SK-N-SH (cell line): ENCODE measurements around the gene CLIC3. TPM values are rescaled to one million over a fixed set of nuclear protein-coding genes. Genes with fewer than 3 reads are reported as not detected.

ENCODE experiments used
- CTCF ChIA-PET: fragments of 300-600, 350-600 bp; formaldehyde crosslinking; extraction: SDS; loops from one replicate; lab custom pipeline; 2021; lab: Yijun Ruan, JAX
- POLR2A ChIA-PET: fragments of 350-600 bp; sonication (Branson Sonifier 250); formaldehyde crosslinking; extraction: SDS; loops from one replicate; lab custom pipeline; 2020; ENCODE audit warnings: antibody characterized with exemption, inconsistent platforms; lab: Yijun Ruan, JAX
- DNase-seq: peaks from one replicate; pipeline ENCODE4 v3.0.0; 2012
- H2AFZ ChIP-seq: fragments of 200-600 bp; sonication (generic); 2 replicates; pipeline ENCODE4 v1.8.1; 2016; ENCODE audit warnings: antibody characterized with exemption, mild to moderate bottlenecking, low read depth
- H3F3A ChIP-seq: fragments of 200-600 bp; sonication (generic); replicated peaks from 2 replicates; pipeline ENCODE3; 2016; ENCODE audit warnings: antibody characterized with exemption, mild to moderate bottlenecking; ENCODE audit not compliant: insufficient read depth
- H3K27ac ChIP-seq, 2 experiments: fragments of 200-500 bp in 1 of 2; fragments of 200-600 bp in 1 of 2; sonication (Bioruptor generic) in 1 of 2; sonication (generic), shearing (Covaris generic) in 1 of 2; 2 replicates each; pipeline versions ENCODE4 v1.5.1 to v1.6.1; 2014 to 2016; ENCODE audit warnings: low read depth in 2 of 2, inconsistent platforms in 1 of 2, low read length in 1 of 2, mild to moderate bottlenecking in 1 of 2, mixed read lengths in 1 of 2
- H3K27me3 ChIP-seq: fragments of 200-600 bp; sonication (generic), shearing (Covaris generic); 2 replicates; pipeline ENCODE4 v1.6.1; 2016; ENCODE audit warnings: mixed run types; ENCODE audit not compliant: insufficient read depth
- H3K36me3 ChIP-seq, 2 experiments: fragments of 200-500 bp in 1 of 2; fragments of 200-600 bp in 1 of 2; sonication (Bioruptor generic) in 1 of 2; sonication (generic) in 1 of 2; replicated peaks in 1 of 2; 2 replicates each; pipeline versions ENCODE3 to v1.5.1; 2014 to 2016; ENCODE audit warnings: low read length in 1 of 2, mild to moderate bottlenecking in 1 of 2; ENCODE audit not compliant: insufficient read depth in 2 of 2, control insufficient read depth in 1 of 2
- H3K4me1 ChIP-seq, 2 experiments: fragments of 200-500 bp in 1 of 2; fragments of 200-600 bp in 1 of 2; sonication (Bioruptor generic) in 1 of 2; sonication (generic), shearing (Covaris generic) in 1 of 2; 2 replicates each; pipeline versions ENCODE4 v1.5.1 to v1.6.1; 2014 to 2016; ENCODE audit warnings: low read depth in 1 of 2, low read length in 1 of 2, mixed run types in 1 of 2; ENCODE audit not compliant: insufficient read depth in 2 of 2, control insufficient read depth in 1 of 2
- H3K4me2 ChIP-seq: fragments of 200-600 bp; sonication (generic), shearing (Covaris generic); 2 replicates; pipeline ENCODE4 v1.6.1; 2017; ENCODE audit warnings: mixed run types
- H3K4me3 ChIP-seq, 2 experiments: fragments of 200-500 bp in 1 of 2; fragments of 200-600 bp in 1 of 2; sonication (Bioruptor generic) in 1 of 2; sonication (generic), shearing (Covaris generic) in 1 of 2; 2 replicates each; pipeline versions ENCODE4 v1.5.1 to v1.8.1; 2014 to 2016; ENCODE audit warnings: low read depth in 2 of 2, inconsistent platforms in 1 of 2, low read length in 1 of 2, mild to moderate bottlenecking in 1 of 2, mixed read lengths in 1 of 2, moderate library complexity in 1 of 2
- H3K79me2 ChIP-seq: fragments of 200-600 bp; sonication (generic); 2 replicates; pipeline ENCODE4 v1.8.1; 2017; ENCODE audit warnings: mild to moderate bottlenecking; ENCODE audit not compliant: insufficient read depth
- H3K9ac ChIP-seq: fragments of 200-600 bp; sonication (generic); 2 replicates; pipeline ENCODE4 v1.6.1; 2017; ENCODE audit warnings: mixed run types
- H3K9me2 ChIP-seq: fragments of 200-600 bp; sonication (generic); 2 replicates; pipeline ENCODE4 v1.6.1; 2017; ENCODE audit warnings: mixed run types
- H3K9me3 ChIP-seq: fragments of 200-600 bp; sonication (generic); 2 replicates; pipeline ENCODE4 v1.6.1; 2017; ENCODE audit warnings: mixed run types, mild to moderate bottlenecking, moderate library complexity
- H4K20me1 ChIP-seq: fragments of 200-600 bp; sonication (generic); 2 replicates; pipeline ENCODE4 v1.6.1; 2017; ENCODE audit warnings: mild to moderate bottlenecking, mixed run types; ENCODE audit not compliant: insufficient read depth
- ELF1 ChIP-seq: IDR thresholded peaks from 2 replicates; pipeline ENCODE4 v1.4.0; 2012
- GABPA ChIP-seq: IDR thresholded peaks from 2 replicates; pipeline ENCODE4 v1.4.0; 2012; ENCODE audit warnings: low read depth, mild to moderate bottlenecking
- NFIC ChIP-seq: IDR thresholded peaks from 2 replicates; pipeline ENCODE4 v1.4.0; 2012; ENCODE audit warnings: borderline replicate concordance
- POLR2AphosphoS5 ChIP-seq: IDR thresholded peaks from 2 replicates; pipeline ENCODE4 v1.6.1; 2012; ENCODE audit warnings: low read depth, low read length
- RAD21 ChIP-seq: IDR thresholded peaks from 2 replicates; pipeline ENCODE4 v1.6.1; 2012; ENCODE audit warnings: mild to moderate bottlenecking, low read length
- RFX5 ChIP-seq: IDR thresholded peaks from 2 replicates; pipeline ENCODE4 v1.6.1; 2012; ENCODE audit warnings: mild to moderate bottlenecking, improper control_type of control experiment, low read length
- TEAD4 ChIP-seq: IDR thresholded peaks from 2 replicates; pipeline ENCODE4 v1.4.0; 2012; ENCODE audit warnings: mild to moderate bottlenecking, borderline replicate concordance; ENCODE audit not compliant: insufficient read depth
- WGBS: methylation state at CpG from one replicate; pipeline ENCODE4 v1.1.6; 2017; ENCODE audit warnings: low lambda C conversion rate; 5-methylcytosine and 5-hydroxymethylcytosine counted together
- polyA plus RNA-seq, 3 experiments: library from polyadenylated mRNA; depleted of rRNA; stranded (reverse); fragments of >200 nt; gene quantifications; 2 replicates each; pipeline ENCODE4 v1.2.3, GENCODE V29; 2012
- TF ChIP-seq, protein P1 (sequence below): IDR thresholded peaks from 2 replicates; pipeline ENCODE4 v1.4.0; 2012; ENCODE audit warnings: low read depth, borderline replicate concordance

Gene CLIC3
- polyA plus RNA-seq, 1 of the 3 experiments (the other 2 are of a cell fraction): 1.0 TPM

GRCh38 chr9:137039611-137040366 lies 43.4 kb upstream of the CLIC3 start:
- no peaks in the 10 kb centered on the region for H3K79me2 ChIP-seq
- POLR2A ChIA-PET: interaction anchor here (0.5 to 0.6 kb wide), 2 partner anchors 148 to 165 kb away, joined by 3 to 4 read pairs; no protein-coding TSS in a partner anchor

GRCh38 chr9:137038916-137039315 lies 42.5 kb upstream of the CLIC3 start:
- no peaks in the 10 kb centered on the region for H3K9me3 ChIP-seq
- peaks cover 4% of the 10 kb centered on the region for H3F3A ChIP-seq
- H3K4me3 ChIP-seq: no peak overlapping the region
- DNase-seq: no peak
- peaks cover 8% of the 10 kb centered on the region for H4K20me1 ChIP-seq
- no peak overlapping the region for H3K9ac ChIP-seq
- WGBS: 93% methylated on average over 3 of the region's 9 CpGs
- no peak overlapping the region for H3K27ac ChIP-seq
- H3K79me2 ChIP-seq: no peaks in the 10 kb centered on the region
- POLR2A ChIA-PET: interaction anchor here (0.6 kb wide), 1 partner anchor 166 kb away, joined by 3 read pairs; no protein-coding TSS in a partner anchor
- CTCF ChIA-PET: interaction anchor here (1.5 to 15.1 kb wide), 4 partner anchors 9 to 89 kb away, joined by 9 to 350 read pairs (median 16); partner anchors contain the start of genes C8G, FBXW5 and LCN12
- no peak overlapping the region for H3K4me2 ChIP-seq
- peaks cover 0 to 19% of the 10 kb centered on the region in 2 experiments for H3K36me3 ChIP-seq
- H3K4me1 ChIP-seq: peaks cover 3 to 20% of the 10 kb centered on the region in 2 experiments; a peak in 2 of 4 replicates
- H3K27me3 ChIP-seq: no peaks in the 10 kb centered on the region
- TF ChIP-seq GABPA: no peak
- no peak for TF ChIP-seq POLR2AphosphoS5
- no peak for TF ChIP-seq ELF1
- TF ChIP-seq RFX5: no peak
- no peak for TF ChIP-seq NFIC
- no peak for TF ChIP-seq RAD21
- no peak for TF ChIP-seq TEAD4
- no peaks in the 10 kb centered on the region for H3K9me2 ChIP-seq
- no peak overlapping the region for H2AFZ ChIP-seq

More at GRCh38 chr9:137039611-137040366, 43.4 kb upstream of the CLIC3 start:
- no peaks in the 10 kb centered on the region for H3K9me3 ChIP-seq
- 92% methylated on average over 12 of the region's 32 CpGs for WGBS
- no peak for DNase-seq
- TF ChIP-seq, protein P1, sequence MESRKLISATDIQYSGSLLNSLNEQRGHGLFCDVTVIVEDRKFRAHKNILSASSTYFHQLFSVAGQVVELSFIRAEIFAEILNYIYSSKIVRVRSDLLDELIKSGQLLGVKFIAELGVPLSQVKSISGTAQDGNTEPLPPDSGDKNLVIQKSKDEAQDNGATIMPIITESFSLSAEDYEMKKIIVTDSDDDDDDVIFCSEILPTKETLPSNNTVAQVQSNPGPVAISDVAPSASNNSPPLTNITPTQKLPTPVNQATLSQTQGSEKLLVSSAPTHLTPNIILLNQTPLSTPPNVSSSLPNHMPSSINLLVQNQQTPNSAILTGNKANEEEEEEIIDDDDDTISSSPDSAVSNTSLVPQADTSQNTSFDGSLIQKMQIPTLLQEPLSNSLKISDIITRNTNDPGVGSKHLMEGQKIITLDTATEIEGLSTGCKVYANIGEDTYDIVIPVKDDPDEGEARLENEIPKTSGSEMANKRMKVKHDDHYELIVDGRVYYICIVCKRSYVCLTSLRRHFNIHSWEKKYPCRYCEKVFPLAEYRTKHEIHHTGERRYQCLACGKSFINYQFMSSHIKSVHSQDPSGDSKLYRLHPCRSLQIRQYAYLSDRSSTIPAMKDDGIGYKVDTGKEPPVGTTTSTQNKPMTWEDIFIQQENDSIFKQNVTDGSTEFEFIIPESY: no peak
- no peak for TF ChIP-seq NFIC
- no peak for TF ChIP-seq TEAD4
- TF ChIP-seq, all 33 proteins: peak for 0
- Histone ChIP-seq H3K9ac (no peak overlapping the region), H3K4me2 (no peak overlapping the region), H3K27ac (no peak overlapping the region), H3K36me3 (peaks cover 0 to 19% of the 10 kb centered on the region in 2 experiments), H3K4me1 (peaks cover 8 to 23% of the 10 kb centered on the region in 2 experiments; a peak in 2 of 4 replicates), H3F3A (peaks cover 3% of the 10 kb centered on the region), H4K20me1 (peaks cover 17% of the 10 kb centered on the region), H3K9me2 (no peaks in the 10 kb centered on the region), H3K4me3 (no peak overlapping the region), H2AFZ (no peak overlapping the region), H3K27me3 (no peaks in the 10 kb centered on the region)
- CTCF ChIA-PET: interaction anchor here (0.8 to 15.1 kb wide), 6 partner anchors 9 to 197 kb away, joined by 3 to 350 read pairs (median 10); partner anchors contain the start of genes AJM1, C8G, FBXW5 and LCN12
